Activated T-helper 1 cell treated with anti-CD3 and anti-CD28 coated beads, Interleukin-2, amount 50 U/mL, for 16 hours (primary cell): ENCODE measurements around the gene CCDC148.
"Not testable (repeated sequence)": the region's sequence is repeated elsewhere in the genome, so short reads cannot be mapped to it uniquely, and the experiment has no call there.

Source experiments
- DNase-seq, 2 donors: peaks; one replicate each; pipeline ENCODE4 v3.0.0-alpha.2; 2020; ENCODE audit warnings: low read depth in 1 of 2, low spot score in 1 of 2

The CCDC148 gene

GRCh38 chr2:158484892-158485556, 28.5 kb upstream of the CCDC148 start:
- DNase-seq = no peak

- no peak for DNase-seq
Observed at GRCh38 chr2:158482594-158482993, 26.0 kb upstream of the CCDC148 start.

- DNase-seq = no peak
Observed at GRCh38 chr2:158481116-158481515, 24.6 kb upstream of the CCDC148 start.

- DNase-seq = no peak
Observed at GRCh38 chr2:158478816-158479215, 22.3 kb upstream of the CCDC148 start.

- no peak for DNase-seq
Observed at GRCh38 chr2:158478237-158478636, 21.7 kb upstream of the CCDC148 start.

GRCh38 chr2:158477202-158477601, 20.6 kb upstream of the CCDC148 start:
- DNase-seq = no peak

GRCh38 chr2:158474526-158475011, 18.0 kb upstream of the CCDC148 start:
- DNase-seq = not testable (repeated sequence)

- no peak for DNase-seq
Observed at GRCh38 chr2:158473719-158474392, 17.3 kb upstream of the CCDC148 start.

GRCh38 chr2:158473300-158473699, 16.7 kb upstream of the CCDC148 start:
- DNase-seq = not testable (repeated sequence)

- DNase-seq = not testable (repeated sequence)
Observed at GRCh38 chr2:158472829-158473228, 16.3 kb upstream of the CCDC148 start.

- no peak for DNase-seq
Observed at GRCh38 chr2:158467248-158467647, 10.7 kb upstream of the CCDC148 start.

- DNase-seq = no peak
Observed at GRCh38 chr2:158464426-158465281, 8.1 kb upstream of the CCDC148 start.

- DNase-seq = no peak
Observed at GRCh38 chr2:158463496-158464095, 7.0 kb upstream of the CCDC148 start.

- DNase-seq = no peak
Observed at GRCh38 chr2:158460632-158461297, 4.2 kb upstream of the CCDC148 start.

GRCh38 chr2:158459161-158460003, 2.8 kb upstream of the CCDC148 start:
- DNase-seq = no peak

- DNase-seq = no peak
Observed at GRCh38 chr2:158458617-158458920, 2.0 kb upstream of the CCDC148 start.

- peak; percentile 34 to 47 for DNase-seq
Observed at GRCh38 chr2:158457826-158458616, 1.5 kb upstream of the CCDC148 start.

- peak; percentile 9 to 30 for DNase-seq
Observed at GRCh38 chr2:158457092-158457825, 706 bp upstream of the CCDC148 start.

- DNase-seq = no peak
Observed at GRCh38 chr2:158443606-158444005, 12.9 kb downstream of the CCDC148 start.
